GM23248 (cell line): ENCODE results near the gene OR2L8. TPM values are rescaled to one million over a fixed set of nuclear protein-coding genes. Genes with fewer than 3 reads are reported as not detected.

Experiments
- DNase-seq: peaks from one replicate; pipeline ENCODE4 v3.0.0-alpha.2; 2015
- H2AFZ ChIP-seq: fragments of 200-600 bp; sonication (generic); 2 replicates; pipeline ENCODE4 v1.6.1; 2016; ENCODE audit warnings: antibody characterized with exemption
- H3F3A ChIP-seq: fragments of 200-600 bp; sonication (generic); 2 replicates; pipeline ENCODE4 v1.6.1; 2016; ENCODE audit warnings: mild to moderate bottlenecking, antibody characterized with exemption, mixed run types; ENCODE audit not compliant: insufficient read depth
- H3K27ac ChIP-seq: fragments of 200-600 bp; sonication (generic); 2 replicates; pipeline ENCODE4 v1.5.1; 2016; ENCODE audit warnings: mild to moderate bottlenecking
- H3K27me3 ChIP-seq: fragments of 200-600 bp; sonication (generic); replicated peaks from 2 replicates; pipeline ENCODE4 v1.6.1; 2016; ENCODE audit warnings: mild to moderate bottlenecking; ENCODE audit not compliant: insufficient read depth
- H3K36me3 ChIP-seq: fragments of 200-600 bp; sonication (generic); 2 replicates; pipeline ENCODE4 v1.6.1; 2016; ENCODE audit warnings: low read depth, mild to moderate bottlenecking
- H3K4me1 ChIP-seq: fragments of 200-600 bp; sonication (generic); 2 replicates; pipeline ENCODE4 v1.6.1; 2016; ENCODE audit warnings: mild to moderate bottlenecking; ENCODE audit not compliant: insufficient read depth
- H3K4me2 ChIP-seq: fragments of 200-600 bp; sonication (generic); one replicate; pipeline ENCODE4 v1.6.1; 2016; ENCODE audit warnings: mild to moderate bottlenecking; ENCODE audit not compliant: unreplicated experiment
- H3K4me3 ChIP-seq: fragments of 200-600 bp; sonication (generic); 2 replicates; pipeline ENCODE4 v1.5.1; 2016; ENCODE audit warnings: mild to moderate bottlenecking
- H3K79me2 ChIP-seq: fragments of 200-600 bp; sonication (generic); 2 replicates; pipeline ENCODE4 v1.6.1; 2016; ENCODE audit warnings: mild to moderate bottlenecking; ENCODE audit not compliant: insufficient read depth
- H3K9ac ChIP-seq: fragments of 200-600 bp; sonication (generic); 2 replicates; pipeline ENCODE4 v1.6.1; 2016; ENCODE audit warnings: mild to moderate bottlenecking
- H3K9me2 ChIP-seq: fragments of 200-600 bp; sonication (generic); 2 replicates; pipeline ENCODE4 v1.6.1; 2016; ENCODE audit warnings: mixed run types, mild to moderate bottlenecking, moderate library complexity; ENCODE audit not compliant: insufficient read depth
- H3K9me3 ChIP-seq: fragments of 200-600 bp; sonication (generic); one replicate; pipeline ENCODE4 v1.6.1; 2017; ENCODE audit warnings: low read depth
- H4K20me1 ChIP-seq: fragments of 200-600 bp; sonication (generic); 2 replicates; pipeline ENCODE4 v1.6.0; 2016; ENCODE audit not compliant: insufficient read depth
- EZH2 ChIP-seq: fragments of 200-600 bp; sonication (generic); IDR thresholded peaks from 2 replicates; pipeline ENCODE4 v1.6.1; 2018; ENCODE audit warnings: antibody characterized with exemption, mild to moderate bottlenecking; ENCODE audit not compliant: insufficient read depth, poor library complexity, severe bottlenecking
- EZH2phosphoT487 ChIP-seq: fragments of 200-600 bp; sonication (generic); IDR thresholded peaks from 2 replicates; pipeline ENCODE4 v1.6.1; 2018; ENCODE audit warnings: antibody characterized with exemption, moderate library complexity, mild to moderate bottlenecking, low read depth; ENCODE audit not compliant: insufficient read depth
- WGBS, 2 experiments: methylation state at CpG; one replicate each; pipeline ENCODE4 v1.1.6; 2015 to 2017; ENCODE audit warnings: low lambda C conversion rate in 2 of 2, low coverage in 1 of 2; ENCODE audit errors: missing lambda C conversion rate in 2 of 2; 5-methylcytosine and 5-hydroxymethylcytosine counted together
- in situ Hi-C: fragments of 300-500 bp; cut with MboI; formaldehyde crosslinking; loops from 2 replicates; pipeline ENCODE4 v1.15.0; 2020
- polyA plus RNA-seq: library from polyadenylated mRNA; unstranded; fragments of >200 nt; fragmentation: Nextera tagmentation; extraction: Ambion mirVana; gene quantifications from 2 replicates; pipeline ENCODE4 v1.2.1, GENCODE V29; 2016
- small RNA-seq: library from RNA; depleted of rRNA; stranded (forward); fragments of <200 nt; gene quantifications from one replicate; pipeline ENCODE3, GENCODE V24; 2014; ENCODE audit warnings: low read depth, low replicate concordance
- total RNA-seq: library from RNA; depleted of rRNA; stranded (reverse); fragments of >200 nt; shearing (Covaris generic); gene quantifications from 2 replicates; pipeline ENCODE4 v1.2.3, GENCODE V29; 2014; rRNA removed

OR2L8 gene
- total and polyA plus RNA-seq, 2 experiments from 2014 or later: not detected

GRCh38 chr1:247998811-247999210, 50.2 kb downstream of the OR2L8 start:
- H3K27ac ChIP-seq: no peak overlapping the region
- WGBS, 2 experiments: 1 to 2% methylated on average over 2 of the region's 2 CpGs
- in situ Hi-C loops: no loop called here
- no peaks in the 10 kb centered on the region for H3K79me2 ChIP-seq
- H3K27me3 ChIP-seq: no peaks in the 10 kb centered on the region
- TF ChIP-seq EZH2 (no peak), EZH2phosphoT487 (no peak)
- no peaks in the 10 kb centered on the region for H3K9me2 ChIP-seq
- no peaks in the 10 kb centered on the region for H3K36me3 ChIP-seq
- H3K9me3 ChIP-seq: no peaks in the 10 kb centered on the region
- H3F3A ChIP-seq: no peaks in the 10 kb centered on the region
- no peak overlapping the region for H2AFZ ChIP-seq
- H3K9ac ChIP-seq: no peak overlapping the region
- no peaks in the 10 kb centered on the region for H4K20me1 ChIP-seq
- no peak overlapping the region for H3K4me3 ChIP-seq
- DNase-seq: no peak
- no peak overlapping the region for H3K4me2 ChIP-seq
- H3K4me1 ChIP-seq: no peaks in the 10 kb centered on the region

Small RNA genes lying within 50 kb of the gene (small RNA-seq; reads per million reads assigned to genes)
- not detected for gene RF00019

Other genes with a start within 250 kb of the OR2L8 start
- not detected in 2 replicates for gene OR6F1, start 232.2 kb upstream of the OR2L8 start, total RNA-seq
- gene OR6F1, start 232.2 kb upstream of the OR2L8 start, polyA plus RNA-seq: not detected in 2 replicates
- gene OR14K1, start 210.2 kb upstream of the OR2L8 start, total RNA-seq: not detected in 2 replicates
- not detected in 2 replicates for gene OR14K1, start 210.2 kb upstream of the OR2L8 start, polyA plus RNA-seq
- gene OR14A2, start 200.7 kb upstream of the OR2L8 start, total RNA-seq: not detected in 2 replicates
- not detected in 2 replicates for gene OR14A2, start 200.7 kb upstream of the OR2L8 start, polyA plus RNA-seq
- gene OR1C1, start 188.3 kb upstream of the OR2L8 start, total RNA-seq: not detected in 2 replicates
- not detected in 2 replicates for gene OR1C1, start 188.3 kb upstream of the OR2L8 start, polyA plus RNA-seq
- not detected in 2 replicates for gene OR14A16, start 124.7 kb upstream of the OR2L8 start, total RNA-seq
- not detected in 2 replicates for gene OR14A16, start 124.7 kb upstream of the OR2L8 start, polyA plus RNA-seq
- gene OR11L1, start 107.0 kb upstream of the OR2L8 start, total RNA-seq: not detected in 2 replicates
- not detected in 2 replicates for gene OR11L1, start 107.0 kb upstream of the OR2L8 start, polyA plus RNA-seq
- gene TRIM58, start 91.7 kb upstream of the OR2L8 start, total RNA-seq: not detected in 2 replicates
- gene TRIM58, start 91.7 kb upstream of the OR2L8 start, polyA plus RNA-seq: not detected in 2 replicates
- not detected in 2 replicates for gene OR2W3, start 53.3 kb upstream of the OR2L8 start, total RNA-seq
- gene OR2W3, start 53.3 kb upstream of the OR2L8 start, polyA plus RNA-seq: not detected in 2 replicates
- not detected in 2 replicates for gene OR2T8, start 28.6 kb upstream of the OR2L8 start, total RNA-seq
- not detected in 2 replicates for gene OR2T8, start 28.6 kb upstream of the OR2L8 start, polyA plus RNA-seq
- not detected in 2 replicates for gene OR2AJ1, start 24.0 kb upstream of the OR2L8 start, total RNA-seq
- gene OR2AJ1, start 24.0 kb upstream of the OR2L8 start, polyA plus RNA-seq: not detected in 2 replicates
- not detected in 2 replicates for gene OR2AK2, start 16.4 kb downstream of the OR2L8 start, total RNA-seq
- not detected in 2 replicates for gene OR2AK2, start 16.4 kb downstream of the OR2L8 start, polyA plus RNA-seq
- gene OR2L5, start 64.8 kb downstream of the OR2L8 start, total RNA-seq: not detected in 2 replicates
- gene OR2L5, start 64.8 kb downstream of the OR2L8 start, polyA plus RNA-seq: not detected in 2 replicates
- gene OR2L2, start 81.2 kb downstream of the OR2L8 start, total RNA-seq: not detected in 2 replicates
- gene OR2L2, start 81.2 kb downstream of the OR2L8 start, polyA plus RNA-seq: not detected in 2 replicates
- gene OR2L3, start 98.0 kb downstream of the OR2L8 start, total RNA-seq: not detected in 2 replicates
- gene OR2L3, start 98.0 kb downstream of the OR2L8 start, polyA plus RNA-seq: not detected in 2 replicates
- not detected in 2 replicates for gene OR2L13, start 146.3 kb downstream of the OR2L8 start, total RNA-seq
- not detected in 2 replicates for gene OR2L13, start 146.3 kb downstream of the OR2L8 start, polyA plus RNA-seq
- gene OR2M5, start 196.3 kb downstream of the OR2L8 start, total RNA-seq: not detected in 2 replicates
- not detected in 2 replicates for gene OR2M5, start 196.3 kb downstream of the OR2L8 start, polyA plus RNA-seq
- not detected in 2 replicates for gene OR2M2, start 226.0 kb downstream of the OR2L8 start, total RNA-seq
- not detected in 2 replicates for gene OR2M2, start 226.0 kb downstream of the OR2L8 start, polyA plus RNA-seq
- not detected in 2 replicates for gene OR2M3, start 248.4 kb downstream of the OR2L8 start, total RNA-seq
- not detected in 2 replicates for gene OR2M3, start 248.4 kb downstream of the OR2L8 start, polyA plus RNA-seq